Epidermal melanocyte (primary cell): ENCODE measurements around the gene ZC2HC1B.
"Not testable (repeated sequence)": the region's sequence is repeated elsewhere in the genome, so short reads cannot be mapped to it uniquely, and the experiment has no call there.

Experiments
- DNase-seq: peaks from one replicate; pipeline ENCODE4 v3.0.0; 2011; ENCODE audit warnings: low spot score; ENCODE audit not compliant: insufficient read length

ZC2HC1B gene

GRCh38 chr6:143868808-143869207 is 4.5 kb downstream of the ZC2HC1B start:
- DNase-seq = not testable (repeated sequence)

GRCh38 chr6:143871202-143871730 is 7.0 kb downstream of the ZC2HC1B start:
- not testable (repeated sequence) for DNase-seq

- DNase-seq = no peak
These were observed 7.9 kb downstream of the ZC2HC1B start for GRCh38 chr6:143872201-143872600.

- DNase-seq = not testable (repeated sequence)
These were observed 9.3 kb downstream of the ZC2HC1B start for GRCh38 chr6:143873600-143873999.

- DNase-seq = not testable (repeated sequence)
These were observed 10.2 kb downstream of the ZC2HC1B start for GRCh38 chr6:143874503-143874902.

GRCh38 chr6:143877584-143878271 is 13.5 kb downstream of the ZC2HC1B start:
- no peak for DNase-seq

GRCh38 chr6:143878272-143878760 is 14.0 kb downstream of the ZC2HC1B start:
- no peak for DNase-seq

GRCh38 chr6:143880412-143880811 is 16.1 kb downstream of the ZC2HC1B start:
- no peak for DNase-seq

GRCh38 chr6:143882401-143882930 is 18.2 kb downstream of the ZC2HC1B start:
- DNase-seq = no peak

- DNase-seq = no peak
These were observed 20.1 kb downstream of the ZC2HC1B start for GRCh38 chr6:143884216-143884900.

- DNase-seq = no peak
These were observed 20.8 kb downstream of the ZC2HC1B start for GRCh38 chr6:143885116-143885515.

GRCh38 chr6:143894655-143895054 is 30.4 kb downstream of the ZC2HC1B start:
- no peak for DNase-seq

GRCh38 chr6:143896126-143896860 is 32.0 kb downstream of the ZC2HC1B start:
- no peak for DNase-seq

GRCh38 chr6:143900358-143900757 is 36.1 kb downstream of the ZC2HC1B start:
- no peak for DNase-seq

GRCh38 chr6:143901885-143902750 is 37.8 kb downstream of the ZC2HC1B start:
- peak; percentile 42 for DNase-seq

GRCh38 chr6:143902827-143903226 is 38.6 kb downstream of the ZC2HC1B start:
- DNase-seq = no peak

- DNase-seq = no peak
These were observed 46.8 kb downstream of the ZC2HC1B start for GRCh38 chr6:143911028-143911427.

- DNase-seq = no peak
These were observed 48.4 kb downstream of the ZC2HC1B start for GRCh38 chr6:143912671-143913070.

- not testable (repeated sequence) for DNase-seq
These were observed 52.8 kb downstream of the ZC2HC1B start for GRCh38 chr6:143917026-143917425.

- DNase-seq = no peak
These were observed 64.6 kb downstream of the ZC2HC1B start for GRCh38 chr6:143928853-143929252.

- no peak for DNase-seq
These were observed 65.7 kb downstream of the ZC2HC1B start for GRCh38 chr6:143929975-143930374.
